ENCODE measurements around the gene UBE4A. TPM values are rescaled to one million over a fixed set of nuclear protein-coding genes. Genes with fewer than 3 reads are reported as not detected.

Gene UBE4A
- total and polyA plus RNA-seq, 10 of the 15 experiments (the other 5 are each of a cell fraction or from before 2014, with no cell fraction given): 6.2 to 39.6 (median 30.3) TPM

- TF ChIP-seq ZBTB4 (CRISPR knock-in tag; IDR thresholded peaks at IDR 0.05) (no peak), IKZF1 (conservative IDR thresholded peaks at IDR 0.05) (peak; percentile 100), ZNF274 (IDR thresholded peaks at IDR 0.05; ENCODE audit: insufficient read depth, insufficient read length) (no peak), BHLHE40 (IDR thresholded peaks at IDR 0.05; ENCODE audit: borderline replicate concordance in 1 of 2, low read depth in 2 of 2, low read length in 1 of 2) (peak; percentile 77 to 85), KDM1A (IDR thresholded peaks at IDR 0.05; ENCODE audit: borderline replicate concordance) (0 out of 2 replicates have a peak, but pooled peaks have one; percentile 40), SREBF2 (IDR thresholded peaks at IDR 0.05; ENCODE audit: low read length) (no peak), KLF5 (IDR thresholded peaks at IDR 0.05; ENCODE audit: partially characterized antibody) (peak; percentile 68), SMAD5 (IDR thresholded peaks at IDR 0.05; ENCODE audit: low read depth) (no peak), YBX1 (IDR thresholded peaks at IDR 0.05) (no peak), MEF2B (IDR thresholded peaks at IDR 0.05; ENCODE audit: partially characterized antibody, poor library complexity, severe bottlenecking) (peak; percentile 47), MYB (IDR thresholded peaks at IDR 0.05; ENCODE audit: borderline replicate concordance, low read depth, low read length) (no peak), EGR1 (IDR thresholded peaks at IDR 0.05; ENCODE audit: borderline replicate concordance in 1 of 2, low read depth in 2 of 2, low read length in 2 of 2) (peak in 1 of 2 experiments; percentile 55; a peak in 1 of 3 replicates), NBN (IDR thresholded peaks at IDR 0.05) (peak; percentile 86), ATF3 (IDR thresholded peaks at IDR 0.05; ENCODE audit: borderline replicate concordance, extremely low read depth, low read depth, low read length) (peak; percentile 99), GABPA (IDR thresholded peaks at IDR 0.05; ENCODE audit: low read depth) (0 out of 2 replicates have a peak, but pooled peaks have one; percentile 31), PML (IDR thresholded peaks at IDR 0.05; ENCODE audit: low read length) (no peak; the same call in 1 of the 2 replicates), HSF1 (IDR thresholded peaks at IDR 0.05; ENCODE audit: low read depth, low read length) (peak; percentile 68), MLLT1 (IDR thresholded peaks at IDR 0.05) (peak; percentile 86), SKIL (IDR thresholded peaks at IDR 0.05; ENCODE audit: low read depth, poor library complexity, severe bottlenecking) (peak; percentile 99), ZNF207 (IDR thresholded peaks at IDR 0.05; ENCODE audit: borderline replicate concordance) (peak; percentile 81), IKZF2 (IDR thresholded peaks at IDR 0.05) (peak; percentile 88), POLR2A (IDR thresholded peaks at IDR 0.05; ENCODE audit: low read depth, low read length) (peak; percentile 74)
Observed at GRCh38 chr11:118435893-118436624, 76.7 kb downstream of the UBE4A start, which contains the start of gene KMT2A (continued).
